Hindlimb muscle (tissue), 1 donor: ENCODE results near the gene TSHZ3. TPM values are rescaled to one million over a fixed set of nuclear protein-coding genes. Genes with fewer than 3 reads are reported as not detected.

Source experiments
- DNase-seq: peaks from one replicate; pipeline ENCODE4 v3.0.0-alpha.2; 2013
- polyA plus RNA-seq: library from polyadenylated mRNA; unstranded; fragments of 120-200 nt; gene quantifications from one replicate; pipeline ENCODE4 v1.2.1, GENCODE V29; 2013; ENCODE audit not compliant: insufficient read length

The TSHZ3 gene
- polyA plus RNA-seq, 1 donor: 17.6 TPM

DNA sequence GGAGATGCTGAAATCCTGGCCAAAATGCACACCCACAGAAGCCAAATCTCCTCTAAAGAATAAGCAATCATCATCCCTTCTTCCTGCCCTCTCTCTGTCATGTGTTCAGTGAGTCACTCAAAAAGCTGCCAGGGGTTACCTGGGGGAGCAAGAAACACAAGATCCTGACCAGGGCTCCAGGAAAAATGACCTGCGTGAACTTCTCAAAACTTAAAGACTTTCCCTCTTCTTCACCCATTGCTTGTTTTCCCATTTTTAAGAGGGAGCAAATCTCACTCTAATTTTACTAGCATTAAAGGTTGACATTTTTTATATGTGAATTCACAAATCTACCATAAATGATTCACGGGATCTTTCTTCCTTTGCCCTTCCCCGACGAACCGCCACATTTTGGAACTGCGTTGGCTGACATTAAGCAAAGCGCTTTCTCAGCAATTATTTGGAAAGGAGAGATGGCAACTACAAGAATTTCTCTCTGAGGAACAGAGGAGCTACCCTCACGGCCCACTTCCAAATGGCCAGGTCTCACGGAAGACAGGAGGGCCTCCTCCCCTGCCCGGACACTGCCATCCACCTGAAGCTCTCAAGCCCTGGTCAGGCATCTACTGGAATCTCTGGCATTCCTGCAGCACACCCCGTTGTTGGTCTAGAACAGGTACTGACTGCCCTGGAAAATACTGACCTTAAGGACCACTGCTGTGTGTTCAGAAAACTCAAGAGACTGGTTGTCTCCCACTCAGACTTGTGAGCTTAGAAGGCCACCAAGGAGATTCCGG is 14.2 kb downstream of the TSHZ3 start:
- no peak for DNase-seq

DNA sequence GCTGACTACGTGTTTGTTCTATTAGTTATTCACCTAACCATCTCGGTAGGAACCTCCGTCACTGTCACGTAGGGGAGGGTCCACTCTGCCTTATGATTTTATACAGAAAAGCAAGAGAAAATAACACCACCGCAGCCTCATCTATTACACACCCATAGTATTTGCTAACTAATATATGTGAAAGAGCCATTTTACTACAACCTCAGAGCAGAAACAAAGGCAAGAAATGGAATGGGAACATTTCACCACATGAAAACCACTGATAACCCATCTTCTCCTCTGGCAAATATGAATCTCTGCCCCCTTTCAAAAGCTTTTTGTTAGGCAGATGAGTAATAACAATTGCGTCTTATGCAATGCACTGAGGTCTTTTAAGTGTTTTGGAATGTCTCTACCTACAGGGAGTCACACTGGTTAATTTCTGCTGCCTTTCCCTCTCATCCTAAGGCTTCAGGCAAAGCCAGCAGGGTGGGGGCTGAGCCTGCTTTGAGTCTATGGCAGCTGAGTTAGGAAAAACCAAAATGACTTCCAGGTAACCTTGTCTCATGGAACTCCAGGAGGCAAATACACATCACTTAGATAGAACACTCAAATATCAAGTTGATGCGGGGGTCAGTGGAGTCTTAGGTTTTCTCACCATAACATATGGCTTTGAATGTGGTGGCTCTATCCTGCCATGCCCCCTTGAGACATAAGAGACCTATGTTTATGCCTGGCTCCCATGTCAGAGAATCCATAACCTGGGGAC is 15.0 kb downstream of the TSHZ3 start:
- DNase-seq: no peak

DNA sequence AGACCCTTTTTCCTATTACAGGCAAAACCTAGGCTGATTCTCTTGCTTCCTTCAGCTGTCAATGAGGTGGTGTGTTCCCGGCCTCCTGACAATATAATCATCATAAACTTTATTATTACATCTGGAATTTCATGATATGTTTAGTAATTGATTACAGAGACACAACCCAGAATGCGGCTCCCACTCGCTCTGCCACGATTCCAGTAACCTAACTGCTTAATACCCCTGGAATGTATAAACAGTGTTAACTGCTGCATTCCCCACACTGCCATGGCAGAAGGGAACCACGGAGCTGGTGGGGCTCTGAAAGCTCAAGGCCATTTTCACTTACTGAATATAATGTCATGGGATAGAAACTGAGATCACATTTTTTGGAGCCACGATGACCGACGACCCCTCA is 17.1 kb downstream of the TSHZ3 start:
- DNase-seq: no peak

DNA sequence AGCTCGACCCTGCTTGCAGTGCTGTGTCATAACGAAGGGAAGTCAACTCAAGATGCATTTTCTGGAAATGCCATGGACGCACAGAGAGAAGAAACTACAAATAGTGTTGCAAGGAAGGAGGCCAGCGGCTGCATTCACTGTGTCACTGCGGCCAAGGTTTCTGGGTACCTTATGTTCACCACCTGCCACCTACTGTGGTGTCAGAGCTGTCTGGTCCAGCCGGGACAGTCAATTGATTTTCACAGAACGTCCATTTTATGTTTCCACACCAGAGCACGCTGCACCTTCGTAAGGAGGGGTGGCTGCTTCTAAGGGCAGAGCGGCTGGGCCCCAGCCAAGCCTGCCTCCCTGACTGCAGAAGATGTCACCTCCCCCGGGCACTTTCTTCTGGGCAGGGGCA is 17.7 kb downstream of the TSHZ3 start:
- no peak for DNase-seq

DNA sequence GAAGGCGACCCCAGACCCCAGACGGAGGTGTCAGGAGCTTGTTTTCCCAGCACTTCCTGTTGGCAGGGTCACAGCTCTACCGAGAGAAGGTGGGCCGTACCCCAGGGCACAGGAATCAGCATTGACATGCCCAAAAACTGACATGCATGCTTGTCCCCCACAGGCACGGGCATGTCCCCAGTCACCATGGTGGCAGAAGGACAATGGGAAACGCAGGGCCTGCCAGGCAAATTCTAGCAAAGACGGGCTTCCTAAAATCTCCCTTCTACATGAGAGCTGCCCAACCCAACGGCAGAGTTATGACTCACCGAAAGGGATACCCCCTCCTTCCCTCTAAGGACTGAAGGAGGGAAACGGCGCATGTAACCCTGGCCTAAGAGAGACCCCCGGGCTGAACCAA is 18.5 kb downstream of the TSHZ3 start:
- DNase-seq: no peak

DNA sequence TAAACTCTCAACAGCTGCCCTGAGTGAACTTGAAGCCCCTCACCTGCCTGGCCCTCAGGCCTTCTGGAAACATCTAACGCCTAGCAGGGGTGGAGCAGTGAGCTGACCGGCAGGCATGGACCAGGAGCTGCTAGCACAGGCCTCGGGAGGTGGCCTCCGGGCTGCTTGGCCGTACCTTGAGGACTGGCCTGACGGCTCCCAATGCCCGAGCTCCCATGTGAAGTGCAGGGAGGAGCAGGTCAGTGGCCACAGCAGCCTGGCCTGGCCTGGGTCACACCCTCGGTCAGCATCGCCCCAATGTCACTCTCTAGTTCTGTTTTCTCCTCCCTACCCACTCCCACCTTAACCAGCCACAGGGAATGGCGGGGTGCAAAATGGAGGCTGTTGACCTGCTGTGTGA is 19.0 kb downstream of the TSHZ3 start:
- DNase-seq: no peak

DNA sequence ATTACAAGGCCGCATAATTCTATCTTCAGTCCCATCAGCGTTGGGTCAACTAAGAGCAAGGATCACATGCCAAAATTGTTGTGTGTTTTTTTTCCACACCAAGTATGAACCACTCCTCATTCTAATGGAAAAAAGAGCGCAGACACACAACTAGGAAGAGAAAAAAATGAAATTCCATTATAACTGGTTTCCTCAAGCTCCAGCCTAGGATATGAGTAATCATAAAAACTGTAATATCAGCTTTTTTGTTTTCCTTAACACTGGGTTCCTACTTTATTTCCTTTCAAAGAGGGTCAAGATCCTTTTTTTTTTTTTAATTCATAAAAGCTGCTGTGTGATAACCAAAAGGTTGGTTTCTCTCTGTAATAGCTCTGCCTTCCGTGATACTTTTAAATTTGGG is 19.4 kb downstream of the TSHZ3 start:
- DNase-seq: no peak

DNA sequence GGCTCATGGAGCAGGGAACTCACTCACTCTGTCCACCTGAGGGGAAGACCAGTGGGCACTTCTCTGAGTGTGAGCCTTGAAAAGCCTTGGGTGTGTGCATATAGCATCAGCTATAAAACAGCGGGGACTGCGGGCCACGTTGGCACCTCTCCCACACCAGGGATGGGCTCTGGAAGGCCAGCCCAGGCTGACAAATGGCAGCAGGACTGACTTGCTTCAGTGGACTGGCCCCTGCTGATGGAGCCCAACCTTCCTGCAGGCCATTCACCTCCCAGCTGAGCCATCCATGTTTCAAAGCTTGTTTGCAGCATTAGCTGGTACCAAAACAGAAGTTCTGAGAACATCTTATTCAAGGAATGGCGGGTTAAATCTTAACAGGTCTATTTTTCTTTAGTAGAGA is 21.0 kb downstream of the TSHZ3 start:
- DNase-seq: no peak

DNA sequence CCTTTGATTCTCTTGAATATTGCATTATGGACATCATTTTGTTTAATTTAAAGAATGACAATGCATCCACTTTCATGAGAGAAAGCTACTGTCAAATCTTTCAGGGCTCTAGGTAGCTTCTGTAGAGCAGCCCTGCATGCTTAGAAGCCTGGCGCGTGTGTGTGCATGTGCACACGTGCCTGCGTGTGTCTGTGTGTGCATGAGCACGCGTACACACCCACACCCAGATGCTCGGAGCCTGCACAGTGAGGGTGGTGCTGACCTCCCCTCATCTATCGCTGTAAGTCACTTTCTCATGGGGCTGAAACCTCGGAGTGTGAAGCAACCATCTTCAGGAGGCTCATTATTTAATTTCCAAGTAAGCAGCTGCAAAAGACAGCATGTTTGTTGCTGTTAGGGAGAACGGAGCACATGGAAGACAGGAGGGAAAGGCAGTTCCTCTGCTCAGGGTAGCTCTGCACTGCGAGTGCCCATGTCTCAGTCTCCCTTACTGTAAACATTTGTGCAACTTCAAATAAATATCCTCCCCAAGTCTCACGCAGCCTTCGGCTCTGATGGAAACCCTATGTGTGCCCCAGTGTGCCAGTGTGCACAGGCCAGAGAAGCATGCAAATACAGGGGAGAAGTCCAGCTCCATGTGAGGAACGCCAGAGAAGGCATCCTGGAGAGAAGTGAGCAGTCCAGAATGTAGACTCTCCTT is 22.8 kb downstream of the TSHZ3 start:
- DNase-seq: no peak

DNA sequence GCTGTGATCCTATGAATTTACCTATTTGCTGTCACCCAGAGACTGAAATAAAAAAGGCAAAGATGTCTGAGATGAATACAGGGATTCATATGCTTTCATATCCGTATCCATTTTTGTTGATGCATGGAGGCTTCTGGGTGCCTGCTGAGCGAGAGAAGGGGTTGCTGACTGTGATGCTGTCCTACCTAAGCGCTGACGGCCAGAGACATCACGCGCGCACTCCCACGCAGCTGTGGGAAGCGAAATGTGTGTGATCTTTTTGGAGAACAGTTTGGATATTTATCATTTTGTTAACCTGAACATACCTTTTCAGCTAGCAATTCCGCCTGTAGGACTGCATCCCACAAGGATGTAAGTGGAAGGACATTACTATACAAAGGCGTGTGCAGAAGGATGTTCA is 23.9 kb downstream of the TSHZ3 start:
- no peak for DNase-seq

DNA sequence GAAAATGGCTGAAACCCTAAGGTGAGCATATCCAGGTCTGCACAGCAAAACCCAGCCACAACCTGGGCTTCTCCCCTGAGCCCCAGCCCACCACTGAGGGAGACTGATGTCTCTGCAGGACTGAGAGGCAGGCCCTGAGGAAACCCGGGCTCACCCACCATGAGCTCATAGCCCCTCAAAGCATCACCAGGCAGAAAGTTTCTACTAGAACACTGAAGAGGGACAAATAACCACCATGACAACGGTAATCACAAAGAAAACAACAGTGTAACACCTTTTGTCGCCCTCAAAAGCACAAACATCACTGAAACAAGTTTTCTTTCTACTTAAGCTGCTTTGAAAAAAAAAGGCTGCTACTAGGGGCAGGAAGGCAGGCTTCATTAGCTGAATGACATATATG is 29.8 kb downstream of the TSHZ3 start:
- DNase-seq: no peak

DNA sequence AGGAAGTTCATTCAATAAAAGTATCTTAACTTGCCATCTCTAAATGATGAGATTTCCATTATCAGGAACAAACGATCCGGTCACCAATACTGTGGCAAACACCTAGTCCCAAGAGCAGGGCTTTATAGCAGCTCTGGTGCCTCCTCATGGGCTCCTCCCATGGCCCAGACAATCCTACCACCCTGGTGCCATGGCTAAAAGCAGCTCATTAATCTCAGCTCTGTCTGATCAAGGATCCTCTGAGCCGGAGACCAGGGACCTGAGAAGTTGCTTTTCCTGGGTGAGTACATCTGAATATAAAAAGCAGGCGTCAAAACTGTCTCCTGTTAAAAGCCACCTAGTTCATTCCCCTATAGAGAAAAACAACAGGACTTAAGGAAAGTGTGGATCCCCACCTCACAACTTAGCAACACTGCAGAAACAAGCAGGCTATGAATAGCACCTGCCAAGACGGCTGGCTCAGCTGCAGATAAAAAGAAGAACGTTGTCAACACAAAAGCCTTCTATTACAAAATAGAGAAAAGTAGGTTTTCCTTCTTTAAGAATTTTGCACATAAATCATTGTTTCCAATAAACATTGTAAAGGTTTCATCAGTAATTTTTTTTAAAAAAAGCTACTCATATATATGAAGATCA is 30.3 kb downstream of the TSHZ3 start:
- DNase-seq: no peak

DNA sequence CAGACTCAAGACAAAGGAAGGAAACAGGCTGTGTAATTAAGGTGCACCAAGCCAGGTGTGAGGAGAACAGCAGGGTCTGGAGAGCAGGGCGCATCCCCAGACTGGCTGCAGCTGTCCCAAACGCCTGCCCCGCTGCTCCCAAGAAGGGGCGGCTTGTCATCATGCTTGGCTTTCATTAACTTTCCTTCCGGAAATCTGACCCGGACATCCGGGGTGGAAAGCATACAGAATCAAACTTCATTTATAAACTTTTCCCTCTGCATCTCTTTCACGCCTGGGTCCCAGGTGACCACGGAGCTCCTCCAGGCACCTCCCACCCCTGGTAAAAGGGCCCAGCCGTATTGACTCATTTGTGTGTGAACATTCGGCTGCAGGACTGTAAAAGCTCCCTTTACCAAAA is 31.7 kb downstream of the TSHZ3 start:
- DNase-seq: peak; percentile 43

DNA sequence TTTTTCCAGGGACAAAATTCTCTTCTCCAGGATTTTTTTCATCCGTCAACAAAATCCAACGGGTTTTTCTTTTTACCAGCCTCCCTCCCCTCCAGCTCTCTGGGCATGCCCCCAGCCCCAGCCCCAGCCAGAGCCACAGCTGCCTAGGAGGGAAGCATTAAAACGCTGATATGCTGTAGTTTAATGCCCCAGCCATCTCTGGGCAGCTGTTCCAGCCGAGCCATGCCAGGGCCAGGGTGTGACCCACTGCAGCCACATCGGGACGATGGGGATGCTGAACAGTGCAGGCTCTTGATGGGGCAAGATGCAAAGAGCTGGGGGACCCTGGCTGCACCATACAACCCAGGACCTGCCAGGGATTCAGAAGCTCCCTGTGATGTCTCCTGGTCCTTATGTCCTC is 32.1 kb downstream of the TSHZ3 start:
- DNase-seq: no peak

DNA sequence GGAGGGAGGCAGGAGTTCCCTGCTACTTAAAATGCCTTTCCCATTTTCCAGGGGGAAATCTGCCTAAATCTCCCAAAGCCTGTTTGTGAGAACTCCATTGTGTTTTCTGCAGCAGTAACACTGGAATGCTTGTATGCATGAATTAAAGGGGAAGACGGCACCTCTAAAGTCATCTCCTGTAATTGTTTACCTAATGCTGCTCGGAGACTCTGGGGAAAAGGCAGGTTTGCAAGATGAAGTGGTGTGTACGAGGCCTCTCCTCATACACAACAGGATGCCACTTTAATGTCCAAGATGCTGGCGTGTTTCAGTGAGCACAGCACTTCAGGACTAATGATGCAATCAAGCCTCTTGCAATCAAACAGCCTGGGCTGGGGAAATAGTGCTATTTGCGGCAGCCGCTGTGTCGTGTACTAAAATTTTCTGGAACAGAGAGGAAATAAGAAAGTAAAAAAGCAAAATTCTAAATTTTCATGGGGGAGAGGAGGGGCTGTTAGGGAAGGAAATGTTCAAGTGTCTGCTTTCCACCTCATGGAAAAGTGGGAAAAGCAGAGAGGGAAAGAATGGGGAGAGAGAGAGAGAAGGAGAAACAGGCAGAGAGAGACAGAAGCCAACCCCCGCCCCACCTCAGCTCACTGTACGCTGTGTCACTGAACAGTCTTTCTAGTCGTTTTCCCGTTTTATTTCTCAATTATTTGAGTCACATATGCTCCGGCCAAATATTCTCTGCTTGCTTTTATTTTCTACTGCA is 32.9 kb downstream of the TSHZ3 start:
- peak; percentile 54 for DNase-seq

DNA sequence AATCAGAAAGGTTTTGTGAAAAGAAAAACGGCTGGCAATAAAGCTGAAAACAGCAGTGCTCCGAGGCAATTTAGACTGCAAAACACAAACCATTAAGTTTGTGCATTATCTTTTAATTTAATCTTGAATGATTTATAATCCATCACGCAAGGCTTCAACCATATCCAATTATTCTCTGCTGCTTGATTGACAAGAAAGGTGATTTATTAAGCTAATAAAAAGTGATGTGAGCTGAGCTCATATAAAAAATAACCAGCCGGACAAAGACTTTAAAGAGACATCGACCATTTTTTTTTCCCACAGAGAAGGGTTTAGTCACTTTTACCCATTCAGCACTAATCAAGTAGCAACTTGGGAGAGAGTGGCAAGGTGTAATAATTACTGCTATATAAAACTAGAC is 33.6 kb downstream of the TSHZ3 start:
- no peak for DNase-seq

DNA sequence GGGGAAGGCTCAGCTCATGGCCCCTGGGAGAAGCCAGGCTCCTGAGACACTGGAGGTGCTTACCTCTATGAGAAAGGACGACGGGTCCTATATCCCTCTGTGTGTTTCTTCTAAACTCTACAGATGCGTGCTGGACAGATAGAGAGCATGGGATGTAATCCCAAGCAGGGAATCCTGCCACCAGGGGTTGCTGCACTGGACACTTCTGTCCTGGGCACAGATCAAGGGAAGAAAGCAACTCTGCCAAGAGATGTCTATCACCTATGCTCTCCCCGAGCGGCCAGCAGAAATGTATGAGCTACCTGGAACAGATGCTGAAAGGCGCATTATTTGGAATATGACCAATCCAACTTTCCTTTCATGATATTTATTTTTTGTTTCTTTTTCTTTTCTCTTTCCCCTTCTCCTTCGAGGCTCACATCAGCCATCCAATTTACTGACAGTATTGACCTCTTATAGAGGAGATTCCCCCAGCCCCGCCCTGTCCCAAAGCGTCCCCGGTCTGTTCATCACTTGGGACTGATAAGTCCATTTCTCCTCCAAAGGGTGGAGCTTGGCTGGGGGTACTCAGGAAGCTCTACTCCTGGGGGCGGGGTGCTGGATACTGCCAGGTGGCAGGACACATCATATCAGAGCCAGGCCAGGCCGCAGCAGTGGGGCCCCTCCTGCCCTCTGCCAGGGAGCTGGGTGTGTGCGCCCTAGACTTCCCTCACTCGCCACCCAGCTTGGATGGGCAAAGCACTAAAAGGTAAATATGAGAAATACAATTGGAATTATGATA is 34.2 kb downstream of the TSHZ3 start:
- DNase-seq: no peak

DNA sequence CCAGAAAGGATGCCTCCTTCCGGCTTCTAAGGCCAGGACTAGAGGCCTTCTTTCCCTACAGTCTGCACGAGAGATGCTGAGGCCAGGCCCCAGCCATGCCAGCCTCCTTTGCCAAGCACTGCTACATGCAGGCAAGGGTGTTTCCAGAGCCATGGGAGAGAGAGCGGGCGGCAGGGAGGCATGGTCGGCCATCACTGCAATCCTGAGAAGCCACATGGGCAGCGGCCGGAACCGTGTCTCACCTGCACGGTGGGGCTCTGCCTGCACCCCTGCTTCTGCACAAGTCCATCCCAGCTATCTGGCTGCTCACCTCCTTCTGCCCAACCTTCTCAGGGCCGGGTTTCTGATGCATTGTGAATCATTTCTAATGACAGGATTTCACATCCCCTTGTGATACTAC is 35.1 kb downstream of the TSHZ3 start:
- DNase-seq: no peak

DNA sequence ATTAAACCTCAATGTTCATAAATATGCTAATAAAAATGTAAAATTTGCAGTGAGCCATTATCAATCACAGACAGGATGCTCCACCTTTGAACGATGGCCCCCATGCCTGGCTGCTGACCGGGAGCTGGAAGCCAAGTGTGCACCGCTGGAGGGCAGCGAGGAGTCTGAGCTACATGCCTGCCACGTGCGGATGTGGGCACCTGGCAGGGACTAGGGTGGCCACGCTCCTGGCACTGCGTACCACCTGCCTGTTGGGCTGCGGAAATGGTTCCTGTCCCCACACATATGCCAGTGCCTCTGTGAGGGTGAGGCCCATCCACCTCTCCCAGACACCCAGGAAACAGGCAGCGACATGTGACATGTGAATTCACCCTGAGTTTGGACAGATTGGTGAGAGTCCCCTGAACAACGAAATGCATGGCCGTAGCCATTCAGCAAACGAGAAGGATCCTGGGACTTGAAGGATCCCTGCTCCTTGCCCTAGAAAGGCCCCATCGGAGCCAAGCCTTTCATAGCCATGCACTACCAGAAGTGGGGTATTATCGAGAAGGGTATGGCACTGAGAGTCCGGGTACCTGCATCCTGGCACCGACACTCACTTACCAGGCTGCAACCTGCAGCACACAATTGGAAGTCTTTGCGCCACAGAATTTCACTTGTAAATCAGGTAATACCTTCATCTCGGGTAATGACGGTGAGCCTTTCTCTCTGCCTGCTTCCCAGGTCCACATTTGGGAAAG is 35.8 kb downstream of the TSHZ3 start:
- DNase-seq: no peak

DNA sequence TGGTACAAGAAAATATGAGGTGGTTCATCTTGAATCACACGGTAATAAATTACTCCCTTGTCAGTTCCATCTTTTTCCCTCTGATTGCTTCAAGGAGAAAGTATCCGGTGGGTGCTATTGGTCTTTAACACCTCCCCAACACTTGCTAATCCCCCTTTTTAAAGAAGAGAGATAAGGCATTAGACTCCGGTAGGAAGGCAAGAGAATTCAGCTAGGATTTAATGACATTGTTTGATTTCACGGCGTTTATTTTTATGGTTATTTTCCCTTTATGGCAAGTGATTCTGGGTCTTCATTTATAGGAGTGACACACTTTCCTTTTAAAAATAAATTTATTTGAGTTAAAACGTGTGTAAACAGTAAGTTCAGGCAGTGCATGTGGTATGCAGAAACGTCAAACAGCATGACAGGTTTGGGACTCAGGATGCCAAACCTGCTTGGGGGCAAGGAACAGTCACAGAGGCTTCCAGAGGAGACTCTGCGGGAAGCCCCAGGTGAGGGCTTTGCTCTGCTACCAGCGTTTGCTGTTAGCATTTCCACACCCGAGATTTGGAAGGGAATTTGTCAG is 36.5 kb downstream of the TSHZ3 start:
- no peak for DNase-seq
